Keratinocyte (primary cell): ENCODE measurements around the gene CHODL.

Source experiments
- EZH2 ChIP-seq: IDR thresholded peaks from one replicate; pipeline ENCODE4 v1.6.1; 2012; ENCODE audit warnings: inconsistent platforms, mild to moderate bottlenecking, low read length, moderate library complexity
- TF ChIP-seq, protein P1 (sequence below), 3 experiments: IDR thresholded peaks in 1 of 3; conservative IDR thresholded peaks in 1 of 3; optimal IDR thresholded peaks in 1 of 3; 2 replicates in 2 of 3; 3 replicates in 1 of 3; pipeline versions ENCODE3 to v1.5.1; 2011; ENCODE audit warnings: low read length in 3 of 3, mild to moderate bottlenecking in 3 of 3, moderate library complexity in 2 of 3, control low read depth in 1 of 3, inconsistent platforms in 1 of 3; ENCODE audit not compliant: insufficient read depth in 2 of 3; ENCODE audit errors: extremely low read depth in 1 of 3

DNA sequence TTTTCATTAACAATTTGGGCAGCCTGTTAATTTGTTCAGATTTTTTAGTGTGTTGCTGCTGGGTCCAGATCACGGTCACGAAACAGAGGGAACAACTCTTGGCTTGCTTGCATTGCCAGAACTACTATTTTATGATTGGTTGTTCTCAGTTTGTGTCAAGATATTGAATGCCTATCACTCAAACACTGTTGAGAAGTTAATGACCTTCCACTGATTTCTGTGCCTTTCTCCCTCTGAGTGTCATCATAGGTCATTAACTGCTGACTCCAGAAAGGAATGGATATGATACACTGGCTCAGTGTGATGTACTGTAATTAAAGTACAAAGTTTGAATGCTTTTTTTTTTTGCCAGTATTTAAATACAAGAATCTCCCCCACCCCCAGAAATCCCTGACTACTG is 9.2 kb downstream of the CHODL start:
- TF ChIP-seq, protein P1, sequence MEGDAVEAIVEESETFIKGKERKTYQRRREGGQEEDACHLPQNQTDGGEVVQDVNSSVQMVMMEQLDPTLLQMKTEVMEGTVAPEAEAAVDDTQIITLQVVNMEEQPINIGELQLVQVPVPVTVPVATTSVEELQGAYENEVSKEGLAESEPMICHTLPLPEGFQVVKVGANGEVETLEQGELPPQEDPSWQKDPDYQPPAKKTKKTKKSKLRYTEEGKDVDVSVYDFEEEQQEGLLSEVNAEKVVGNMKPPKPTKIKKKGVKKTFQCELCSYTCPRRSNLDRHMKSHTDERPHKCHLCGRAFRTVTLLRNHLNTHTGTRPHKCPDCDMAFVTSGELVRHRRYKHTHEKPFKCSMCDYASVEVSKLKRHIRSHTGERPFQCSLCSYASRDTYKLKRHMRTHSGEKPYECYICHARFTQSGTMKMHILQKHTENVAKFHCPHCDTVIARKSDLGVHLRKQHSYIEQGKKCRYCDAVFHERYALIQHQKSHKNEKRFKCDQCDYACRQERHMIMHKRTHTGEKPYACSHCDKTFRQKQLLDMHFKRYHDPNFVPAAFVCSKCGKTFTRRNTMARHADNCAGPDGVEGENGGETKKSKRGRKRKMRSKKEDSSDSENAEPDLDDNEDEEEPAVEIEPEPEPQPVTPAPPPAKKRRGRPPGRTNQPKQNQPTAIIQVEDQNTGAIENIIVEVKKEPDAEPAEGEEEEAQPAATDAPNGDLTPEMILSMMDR (optimal IDR thresholded peaks at IDR 0.05 in 1 of 3, IDR thresholded peaks at IDR 0.05 in 1 of 3, conservative IDR thresholded peaks at IDR 0.05 in 1 of 3; ENCODE audit: extremely low read depth in 1 of 3, insufficient read depth in 2 of 3, low read length in 3 of 3), result no peak
- no peak for TF ChIP-seq EZH2
